MM.1S (cell line): Measurements from ENCODE around the gene CCS.

Experiments
- DNase-seq: peaks from one replicate; pipeline ENCODE4 v3.0.0-alpha.2; 2015
- H2AFZ ChIP-seq: fragments of 300-600 bp; sonication (generic); 2 replicates; pipeline ENCODE4 v1.6.0; 2016; ENCODE audit warnings: antibody characterized with exemption, low read length
- H3F3A ChIP-seq: fragments of 300-600 bp; sonication (generic); 2 replicates; pipeline ENCODE4 v1.6.1; 2016; ENCODE audit warnings: mild to moderate bottlenecking, antibody characterized with exemption, low read length, moderate library complexity, mixed read lengths; ENCODE audit not compliant: insufficient read depth
- H3K27ac ChIP-seq: fragments of 300-600 bp; sonication (generic); 2 replicates; pipeline ENCODE4 v1.5.1; 2016; ENCODE audit warnings: mild to moderate bottlenecking, low read length
- H3K27me3 ChIP-seq: fragments of 300-600 bp; sonication (generic); replicated peaks from 2 replicates; pipeline ENCODE4 v1.6.0; 2016; ENCODE audit warnings: low read length; ENCODE audit not compliant: insufficient read depth
- H3K36me3 ChIP-seq: fragments of 300-600 bp; sonication (generic); replicated peaks from 2 replicates; pipeline ENCODE4 v1.6.1; 2016; ENCODE audit warnings: mild to moderate bottlenecking, low read length, mixed read lengths; ENCODE audit not compliant: insufficient read depth
- H3K4me1 ChIP-seq: fragments of 300-600 bp; sonication (generic); 2 replicates; pipeline ENCODE4 v1.6.1; 2016; ENCODE audit warnings: low read length, mixed read lengths
- H3K4me2 ChIP-seq: fragments of 300-600 bp; sonication (generic); 2 replicates; pipeline ENCODE4 v1.6.0; 2016; ENCODE audit warnings: low read depth, low read length
- H3K4me3 ChIP-seq: fragments of 300-600 bp; sonication (generic); 2 replicates; pipeline ENCODE4 v1.5.1; 2016; ENCODE audit warnings: low read length, mixed read lengths
- H3K79me2 ChIP-seq: fragments of 300-600 bp; sonication (generic); 2 replicates; pipeline ENCODE4 v1.6.1; 2016; ENCODE audit warnings: mixed run types, low read length, mixed read lengths
- H3K9ac ChIP-seq: fragments of 300-600 bp; sonication (generic); 2 replicates; pipeline ENCODE4 v1.6.1; 2016; ENCODE audit warnings: low read length, mixed read lengths
- H3K9me2 ChIP-seq: fragments of 300-600 bp; sonication (generic); replicated peaks from 2 replicates; pipeline ENCODE4 v1.6.1; 2016; ENCODE audit warnings: mild to moderate bottlenecking, low read length, mixed read lengths; ENCODE audit not compliant: insufficient read depth
- H3K9me3 ChIP-seq: fragments of 300-600 bp; sonication (generic); replicated peaks from 2 replicates; pipeline ENCODE4 v1.6.1; 2016; ENCODE audit warnings: mild to moderate bottlenecking, low read length, mixed read lengths; ENCODE audit not compliant: insufficient read depth
- H4K20me1 ChIP-seq: fragments of 300-600 bp; sonication (generic); 2 replicates; pipeline ENCODE4 v1.6.1; 2016; ENCODE audit warnings: mild to moderate bottlenecking, low read length, moderate library complexity, mixed read lengths; ENCODE audit not compliant: insufficient read depth
- CTCF ChIP-seq: fragments of 300-600 bp; sonication (generic); IDR thresholded peaks from 2 replicates; pipeline ENCODE4 v1.5.1; 2016; ENCODE audit warnings: antibody characterized with exemption, low read length, mixed read lengths
- EZH2 ChIP-seq: fragments of 300-600 bp; sonication (generic); optimal IDR thresholded peaks from 2 replicates; pipeline ENCODE3; 2017; ENCODE audit warnings: low read depth, mild to moderate bottlenecking, antibody characterized with exemption, low read length, mixed read lengths
- EZH2phosphoT487 ChIP-seq: fragments of 300-600 bp; sonication (generic); IDR thresholded peaks from 2 replicates; pipeline ENCODE4 v1.6.1; 2018; ENCODE audit warnings: antibody characterized with exemption, low read length

The CCS gene

GRCh38 chr11:66653123-66653522, 60.1 kb downstream of the CCS start:
- Histone ChIP-seq H2AFZ (no peak overlapping the region), H4K20me1 (no peaks in the 10 kb centered on the region)

More at GRCh38 chr11:66653123-66653522, 60.1 kb downstream of the CCS start:
- TF ChIP-seq EZH2 (no peak), CTCF (no peak), EZH2phosphoT487 (no peak)
- Histone ChIP-seq H3K9me3 (no peaks in the 10 kb centered on the region), H3K4me2 (no peak overlapping the region), H3K9me2 (no peaks in the 10 kb centered on the region), H3F3A (peaks cover 3% of the 10 kb centered on the region; the same call in 1 of the 2 replicates), H3K79me2 (peaks cover 77% of the 10 kb centered on the region), H3K27me3 (no peaks in the 10 kb centered on the region), H3K4me1 (no peaks in the 10 kb centered on the region), H3K4me3 (no peak overlapping the region), H3K9ac (no peak overlapping the region), H3K36me3 (no peaks in the 10 kb centered on the region), H3K27ac (no peak overlapping the region)
- no peak for DNase-seq
